Activated naive CD8-positive, alpha-beta T cell treated with anti-CD3 and anti-CD28 coated beads, Interleukin-2, amount 10 ng/mL, durations not matched to agents 7 days and 5 days (primary cell): ENCODE measurements around the gene FGFR4. TPM values are rescaled to one million over a fixed set of nuclear protein-coding genes. Genes with fewer than 3 reads are reported as not detected.

Experiments
- ATAC-seq: fragments of 150-1000 bp; cut with Tn5 transposase; one replicate; pipeline ENCODE4 v1.10.0; 2021; ENCODE audit warnings: low read depth, moderate library complexity
- POLR2A ChIA-PET: fragments of 350-600 bp; sonication (Branson Sonifier 250); formaldehyde crosslinking; loops from one replicate; lab custom pipeline; 2021; ENCODE audit warnings: antibody characterized with exemption; lab: Charles Lee
- DNase-seq: peaks from one replicate; pipeline ENCODE4 v3.0.0; 2021
- H3K27ac Mint-ChIP-seq: one replicate; pipeline ENCODE4 v1.8.0; 2022; ENCODE audit warnings: mild to moderate bottlenecking, mixed read lengths
- H3K27me3 Mint-ChIP-seq: one replicate; pipeline ENCODE4 v1.8.0; 2022; ENCODE audit warnings: mild to moderate bottlenecking, moderate library complexity, mixed read lengths
- H3K36me3 Mint-ChIP-seq: one replicate; pipeline ENCODE4 v1.8.0; 2021; ENCODE audit warnings: mild to moderate bottlenecking, mixed read lengths
- H3K4me1 Mint-ChIP-seq: one replicate; pipeline ENCODE4 v1.8.0; 2021; ENCODE audit warnings: mixed read lengths
- H3K4me3 Mint-ChIP-seq: one replicate; pipeline ENCODE4 v1.8.0; 2022; ENCODE audit warnings: mild to moderate bottlenecking, moderate library complexity, mixed read lengths
- H3K9me3 Mint-ChIP-seq: one replicate; pipeline ENCODE4 v1.8.0; 2021; ENCODE audit warnings: mixed read lengths
- total RNA-seq, 2 experiments: library from RNA; stranded (reverse); gene quantifications; one replicate each; pipeline ENCODE4 v1.2.3, GENCODE V29; 2021

The FGFR4 gene
- total RNA-seq, 2 experiments from 2014 or later: 1.9 to 2.3 TPM

DNA sequence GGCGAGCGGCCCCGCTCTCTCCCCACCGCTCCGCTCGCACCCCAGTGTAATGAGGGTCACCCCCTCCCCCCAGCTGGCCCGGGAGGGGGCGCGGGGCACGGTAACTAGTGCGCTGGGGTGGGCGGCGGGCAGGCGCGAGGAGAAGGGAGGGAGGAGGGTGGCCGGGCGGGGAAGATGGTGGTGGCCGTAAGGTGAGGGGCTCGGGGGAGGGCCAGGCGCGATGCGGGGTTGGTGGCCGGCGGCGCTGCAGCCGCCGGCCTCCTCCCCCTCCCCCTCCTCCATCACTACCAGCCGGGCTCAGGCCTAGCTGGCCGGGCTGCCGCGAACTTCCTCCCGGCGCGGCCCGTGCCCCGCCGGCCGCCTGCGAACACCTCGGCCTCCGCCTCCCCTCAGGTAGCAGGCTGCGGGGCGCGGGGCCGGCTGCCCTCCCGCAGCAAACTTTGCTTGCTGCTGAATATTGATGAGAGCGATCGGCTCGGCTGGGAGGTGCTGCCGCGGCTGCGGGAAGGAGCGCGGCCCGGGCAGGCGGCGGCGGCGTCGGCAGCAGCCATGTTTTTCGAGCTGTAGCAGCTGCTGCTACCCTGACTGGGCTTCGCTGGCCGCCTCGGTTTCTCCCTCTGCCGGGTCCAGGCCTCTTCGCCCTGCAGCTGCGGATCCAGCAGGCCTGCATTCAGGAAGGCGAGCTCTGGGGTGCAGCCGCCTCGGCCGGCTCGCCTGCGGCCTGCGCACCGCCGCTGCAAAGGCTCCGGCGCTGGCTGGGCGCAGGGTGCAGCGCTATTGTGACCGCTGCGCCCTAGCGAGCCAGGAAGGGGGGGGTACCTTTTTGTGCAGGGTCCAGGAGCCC, 47.4 kb downstream of the FGFR4 start:
- H3K4me3 Mint-ChIP-seq: peak overlapping the region; percentile 91
- H3K4me1 Mint-ChIP-seq: peaks cover 29% of the 10 kb centered on the region
- no peaks in the 10 kb centered on the region for H3K9me3 Mint-ChIP-seq
- POLR2A ChIA-PET: interaction anchor here (0.6 to 2.9 kb wide), 14 partner anchors 8 to 375 kb away, joined by 3 to 17 read pairs (median 5); partner anchors contain the start of genes MXD3, PRELID1 and RAB24
- DNase-seq (peak; percentile 81), ATAC-seq (peak; percentile 18)
- H3K27ac Mint-ChIP-seq: peak overlapping the region; percentile 93
- H3K27me3 Mint-ChIP-seq: no peaks in the 10 kb centered on the region
- peaks cover 21% of the 10 kb centered on the region for H3K36me3 Mint-ChIP-seq

DNA sequence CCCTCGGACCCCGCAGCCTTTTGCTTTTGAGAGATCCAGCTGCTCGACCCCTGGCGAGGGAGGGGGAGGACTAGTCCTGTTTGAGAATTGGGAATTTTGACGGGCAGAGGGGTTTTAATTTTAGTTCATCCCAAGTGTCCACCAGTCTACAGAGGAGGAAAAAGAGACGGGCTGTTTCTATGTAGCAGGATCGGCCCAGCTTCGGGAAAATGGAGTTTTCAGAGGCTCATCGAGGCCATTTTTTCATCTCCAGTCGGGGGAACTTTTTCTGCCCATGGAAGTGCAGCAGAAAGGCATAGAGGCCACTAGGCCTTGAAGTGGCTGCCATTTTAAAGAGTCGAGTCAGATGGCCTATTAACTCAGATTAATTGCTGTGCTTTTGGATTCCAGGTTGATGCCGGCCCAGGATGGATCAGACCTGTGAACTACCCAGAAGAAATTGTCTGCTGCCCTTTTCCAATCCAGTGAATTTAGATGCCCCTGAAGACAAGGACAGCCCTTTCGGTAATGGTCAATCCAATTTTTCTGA, 48.0 kb downstream of the FGFR4 start:
- H3K9me3 Mint-ChIP-seq: no peaks in the 10 kb centered on the region
- POLR2A ChIA-PET: interaction anchor here (0.6 to 2.9 kb wide), 9 partner anchors 9 to 178 kb away, joined by 3 to 17 read pairs (median 7); partner anchors contain the start of genes MXD3, PRELID1 and RAB24
- peaks cover 22% of the 10 kb centered on the region for H3K4me1 Mint-ChIP-seq
- peaks cover 21% of the 10 kb centered on the region for H3K36me3 Mint-ChIP-seq
- ATAC-seq (no peak), DNase-seq (no peak)
- peak overlapping the region; percentile 93 for H3K27ac Mint-ChIP-seq
- H3K27me3 Mint-ChIP-seq: no peaks in the 10 kb centered on the region
- H3K4me3 Mint-ChIP-seq: peak overlapping the region; percentile 91

DNA sequence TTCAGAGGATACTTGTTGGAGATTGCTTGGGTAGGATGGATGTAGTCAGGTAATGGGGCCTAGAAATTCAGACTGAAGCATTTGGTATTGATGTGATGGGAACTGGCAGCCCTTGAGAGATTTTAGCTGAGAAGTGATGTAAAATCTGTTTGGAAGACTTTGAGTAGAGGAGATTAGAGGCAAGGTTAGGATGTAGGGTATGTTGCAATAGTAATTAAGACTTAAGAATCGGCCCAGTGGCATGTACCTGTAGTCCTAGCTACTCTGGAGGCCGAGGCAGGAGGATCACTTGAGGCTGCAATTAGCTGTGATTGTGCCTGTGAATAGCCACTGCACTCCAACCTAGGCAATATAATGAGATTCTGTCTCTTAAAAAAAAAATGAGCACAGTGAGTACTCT, 53.6 kb downstream of the FGFR4 start:
- POLR2A ChIA-PET: no interaction called here
- DNase-seq (no peak), ATAC-seq (no peak)
- Mint-ChIP-seq H3K27me3 (no peaks in the 10 kb centered on the region), H3K9me3 (no peaks in the 10 kb centered on the region), H3K27ac (no peak overlapping the region), H3K4me3 (no peak overlapping the region), H3K4me1 (peaks cover 28% of the 10 kb centered on the region), H3K36me3 (peaks cover 31% of the 10 kb centered on the region)

DNA sequence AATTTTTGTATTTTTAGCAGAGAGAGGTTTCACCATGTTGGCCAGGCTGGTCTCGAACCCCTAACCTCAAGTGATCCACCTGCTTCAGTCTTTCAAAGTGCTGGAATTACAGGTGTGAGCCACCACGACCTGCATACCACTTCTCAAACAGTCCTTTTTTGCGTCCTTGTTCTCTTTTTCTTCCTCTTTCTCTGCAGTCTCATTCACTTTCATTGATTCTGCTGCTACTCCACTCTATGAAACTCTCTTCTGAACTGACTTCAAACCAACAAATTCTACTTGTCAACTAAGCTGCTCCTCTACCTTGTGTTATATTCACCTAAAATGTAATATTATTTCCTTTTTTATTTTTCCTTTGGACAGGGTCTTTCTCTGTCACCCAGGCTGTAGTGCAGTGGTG, 54.8 kb downstream of the FGFR4 start:
- Mint-ChIP-seq H3K4me1 (peaks cover 19% of the 10 kb centered on the region), H3K36me3 (peaks cover 23% of the 10 kb centered on the region), H3K9me3 (no peaks in the 10 kb centered on the region), H3K4me3 (no peak overlapping the region), H3K27ac (peak overlapping the region; percentile 2), H3K27me3 (no peaks in the 10 kb centered on the region)
- DNase-seq (no peak), ATAC-seq (no peak)
- POLR2A ChIA-PET: no interaction called here

DNA sequence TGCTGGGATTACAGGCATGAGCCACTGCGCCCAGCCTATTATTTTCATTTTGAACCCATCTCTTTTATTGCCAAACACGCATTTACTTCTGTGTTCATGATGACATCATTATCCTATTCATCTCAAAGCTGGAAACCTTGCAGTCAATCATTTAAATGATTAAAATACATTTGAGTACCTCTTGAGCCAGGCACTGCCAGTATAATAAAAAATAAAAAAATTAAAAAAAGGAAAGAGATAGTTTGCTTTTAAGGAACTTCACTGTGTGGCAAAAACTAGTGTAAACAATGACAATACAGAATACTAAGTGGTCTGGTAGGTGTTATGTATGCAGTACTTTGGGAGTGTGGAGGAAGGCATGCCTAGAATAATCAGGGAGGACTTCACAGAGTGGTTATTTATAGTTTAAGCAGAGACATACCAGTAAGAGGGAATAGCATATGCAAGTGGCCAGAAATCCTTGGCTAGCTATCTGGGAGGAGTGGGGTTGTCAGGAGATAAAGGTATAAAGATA, 55.4 kb downstream of the FGFR4 start:
- POLR2A ChIA-PET: interaction anchor here (0.5 kb wide), 1 partner anchor 24 kb away, joined by 3 read pairs; no protein-coding TSS in a partner anchor
- ATAC-seq (no peak), DNase-seq (no peak)
- no peaks in the 10 kb centered on the region for H3K9me3 Mint-ChIP-seq
- H3K36me3 Mint-ChIP-seq: peaks cover 24% of the 10 kb centered on the region
- no peaks in the 10 kb centered on the region for H3K27me3 Mint-ChIP-seq
- H3K4me1 Mint-ChIP-seq: peaks cover 14% of the 10 kb centered on the region
- no peak overlapping the region for H3K27ac Mint-ChIP-seq
- H3K4me3 Mint-ChIP-seq: no peak overlapping the region

DNA sequence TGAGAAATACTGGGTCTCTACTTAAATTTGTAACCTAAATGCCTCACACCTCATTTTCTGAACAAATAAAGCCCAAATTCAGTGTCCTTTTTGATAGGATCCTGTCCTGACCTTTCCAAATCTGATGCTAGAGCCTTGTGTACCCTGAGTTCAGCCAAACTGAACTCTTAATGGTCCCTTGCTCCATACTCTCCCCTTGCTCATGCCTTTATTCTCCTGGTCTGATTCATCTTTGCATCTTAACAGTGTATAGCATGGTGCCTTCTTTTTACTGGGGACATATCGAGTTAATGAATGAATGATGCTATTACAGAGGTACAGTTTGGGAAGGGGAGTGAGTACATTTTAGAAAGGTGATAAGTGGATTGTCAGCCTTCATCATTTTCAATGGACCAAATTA, 56.1 kb downstream of the FGFR4 start:
- DNase-seq (no peak), ATAC-seq (no peak)
- no peak overlapping the region for H3K27ac Mint-ChIP-seq
- no peaks in the 10 kb centered on the region for H3K27me3 Mint-ChIP-seq
- no peak overlapping the region for H3K4me3 Mint-ChIP-seq
- peaks cover 12% of the 10 kb centered on the region for H3K4me1 Mint-ChIP-seq
- peaks cover 25% of the 10 kb centered on the region for H3K36me3 Mint-ChIP-seq
- POLR2A ChIA-PET: interaction anchor here (0.5 kb wide), 1 partner anchor 23 kb away, joined by 3 read pairs; no protein-coding TSS in a partner anchor
- H3K9me3 Mint-ChIP-seq: no peaks in the 10 kb centered on the region

DNA sequence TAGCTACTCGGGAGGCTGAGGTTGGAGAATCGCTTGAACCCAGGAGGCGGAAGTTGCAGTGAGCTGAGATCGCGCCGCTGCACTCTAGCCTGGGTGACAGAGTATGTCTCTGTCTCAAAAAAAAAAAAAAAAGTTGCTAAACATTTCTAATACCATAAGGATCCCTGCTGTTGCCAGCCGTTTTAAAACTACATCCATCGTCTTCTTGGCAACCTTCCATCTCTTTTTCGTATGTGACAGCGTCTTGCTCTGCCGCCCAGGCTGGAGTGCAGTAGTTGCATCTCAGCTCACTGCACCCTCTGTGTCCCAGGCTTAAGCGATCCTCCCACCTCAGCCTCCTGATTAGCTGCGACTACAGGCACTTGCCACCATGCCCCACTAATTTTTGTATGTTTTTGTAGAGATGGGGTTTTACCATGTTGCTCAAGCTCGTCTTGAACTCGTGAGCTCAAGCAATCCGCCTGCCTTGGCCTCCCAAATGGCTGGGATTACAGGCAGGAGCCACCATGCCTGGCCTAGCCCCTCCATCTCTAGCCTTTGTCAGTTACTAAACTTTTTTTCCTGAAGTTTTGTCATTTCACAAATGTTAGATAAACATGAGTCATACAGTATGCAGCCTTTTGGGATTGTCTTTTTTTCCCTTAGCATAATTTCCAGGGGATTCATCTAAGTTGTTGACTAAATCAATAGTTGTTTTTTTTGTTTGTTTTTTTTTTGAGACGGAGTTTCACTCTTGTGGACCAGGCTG, 60.4 kb downstream of the FGFR4 start:
- H3K9me3 Mint-ChIP-seq: no peaks in the 10 kb centered on the region
- no peaks in the 10 kb centered on the region for H3K27me3 Mint-ChIP-seq
- peak overlapping the region; percentile 14 for H3K27ac Mint-ChIP-seq
- POLR2A ChIA-PET: interaction anchor here (1.1 kb wide), 1 partner anchor 11 kb away, joined by 3 read pairs; no protein-coding TSS in a partner anchor
- peaks cover 7% of the 10 kb centered on the region for H3K4me1 Mint-ChIP-seq
- H3K4me3 Mint-ChIP-seq: no peak overlapping the region
- peaks cover 18% of the 10 kb centered on the region for H3K36me3 Mint-ChIP-seq
- ATAC-seq (no peak), DNase-seq (no peak)

Other genes with a start within 250 kb of the FGFR4 start
- gene HK3, start 187.6 kb upstream of the FGFR4 start, total RNA-seq: 1 to 10 TPM; 1.3 to 2.3 TPM
- gene UIMC1, start 80.1 kb upstream of the FGFR4 start, total RNA-seq: 10 to 100 TPM; 52.8 to 54.1 TPM
- 10 to 100 TPM; 21.7 to 30.7 TPM for gene ZNF346, start 64.2 kb upstream of the FGFR4 start, total RNA-seq
- 100 to 1,000 TPM in 1 of 2 experiments, 10 to 100 TPM in 1; 96.2 to 101 TPM for gene NSD1, start 46.9 kb downstream of the FGFR4 start, total RNA-seq
- gene RAB24, start 216.8 kb downstream of the FGFR4 start, total RNA-seq: 10 to 100 TPM; 39.0 to 46.6 TPM
- gene PRELID1, start 216.9 kb downstream of the FGFR4 start, total RNA-seq: 100 to 1,000 TPM; 104 TPM
- gene MXD3, start 225.0 kb downstream of the FGFR4 start, total RNA-seq: 10 to 100 TPM; 85.0 to 94.0 TPM